SK-N-SH (cell line): ENCODE data around the gene AGAP1. TPM values are rescaled to one million over a fixed set of nuclear protein-coding genes. Genes with fewer than 3 reads are reported as not detected.

Source experiments
- CTCF ChIA-PET: fragments of 300-600, 350-600 bp; formaldehyde crosslinking; extraction: SDS; loops from one replicate; lab custom pipeline; 2021; lab: Yijun Ruan, JAX
- POLR2A ChIA-PET: fragments of 350-600 bp; sonication (Branson Sonifier 250); formaldehyde crosslinking; extraction: SDS; loops from one replicate; lab custom pipeline; 2020; ENCODE audit warnings: antibody characterized with exemption, inconsistent platforms; lab: Yijun Ruan, JAX
- DNase-seq: peaks from one replicate; pipeline ENCODE4 v3.0.0; 2012
- H2AFZ ChIP-seq: fragments of 200-600 bp; sonication (generic); 2 replicates; pipeline ENCODE4 v1.8.1; 2016; ENCODE audit warnings: antibody characterized with exemption, mild to moderate bottlenecking, low read depth
- H3F3A ChIP-seq: fragments of 200-600 bp; sonication (generic); replicated peaks from 2 replicates; pipeline ENCODE3; 2016; ENCODE audit warnings: antibody characterized with exemption, mild to moderate bottlenecking; ENCODE audit not compliant: insufficient read depth
- H3K27ac ChIP-seq, 2 experiments: fragments of 200-500 bp in 1 of 2; fragments of 200-600 bp in 1 of 2; sonication (Bioruptor generic) in 1 of 2; sonication (generic), shearing (Covaris generic) in 1 of 2; 2 replicates each; pipeline versions ENCODE4 v1.5.1 to v1.6.1; 2014 to 2016; ENCODE audit warnings: low read depth in 2 of 2, inconsistent platforms in 1 of 2, low read length in 1 of 2, mild to moderate bottlenecking in 1 of 2, mixed read lengths in 1 of 2
- H3K27me3 ChIP-seq: fragments of 200-600 bp; sonication (generic), shearing (Covaris generic); 2 replicates; pipeline ENCODE4 v1.6.1; 2016; ENCODE audit warnings: mixed run types; ENCODE audit not compliant: insufficient read depth
- H3K36me3 ChIP-seq, 2 experiments: fragments of 200-500 bp in 1 of 2; fragments of 200-600 bp in 1 of 2; sonication (Bioruptor generic) in 1 of 2; sonication (generic) in 1 of 2; replicated peaks in 1 of 2; 2 replicates each; pipeline versions ENCODE3 to v1.5.1; 2014 to 2016; ENCODE audit warnings: low read length in 1 of 2, mild to moderate bottlenecking in 1 of 2; ENCODE audit not compliant: insufficient read depth in 2 of 2, control insufficient read depth in 1 of 2
- H3K4me1 ChIP-seq, 2 experiments: fragments of 200-500 bp in 1 of 2; fragments of 200-600 bp in 1 of 2; sonication (Bioruptor generic) in 1 of 2; sonication (generic), shearing (Covaris generic) in 1 of 2; 2 replicates each; pipeline versions ENCODE4 v1.5.1 to v1.6.1; 2014 to 2016; ENCODE audit warnings: low read depth in 1 of 2, low read length in 1 of 2, mixed run types in 1 of 2; ENCODE audit not compliant: insufficient read depth in 2 of 2, control insufficient read depth in 1 of 2
- H3K4me2 ChIP-seq: fragments of 200-600 bp; sonication (generic), shearing (Covaris generic); 2 replicates; pipeline ENCODE4 v1.6.1; 2017; ENCODE audit warnings: mixed run types
- H3K4me3 ChIP-seq, 2 experiments: fragments of 200-500 bp in 1 of 2; fragments of 200-600 bp in 1 of 2; sonication (Bioruptor generic) in 1 of 2; sonication (generic), shearing (Covaris generic) in 1 of 2; 2 replicates each; pipeline versions ENCODE4 v1.5.1 to v1.8.1; 2014 to 2016; ENCODE audit warnings: low read depth in 2 of 2, inconsistent platforms in 1 of 2, low read length in 1 of 2, mild to moderate bottlenecking in 1 of 2, mixed read lengths in 1 of 2, moderate library complexity in 1 of 2
- H3K79me2 ChIP-seq: fragments of 200-600 bp; sonication (generic); 2 replicates; pipeline ENCODE4 v1.8.1; 2017; ENCODE audit warnings: mild to moderate bottlenecking; ENCODE audit not compliant: insufficient read depth
- H3K9ac ChIP-seq: fragments of 200-600 bp; sonication (generic); 2 replicates; pipeline ENCODE4 v1.6.1; 2017; ENCODE audit warnings: mixed run types
- H3K9me2 ChIP-seq: fragments of 200-600 bp; sonication (generic); 2 replicates; pipeline ENCODE4 v1.6.1; 2017; ENCODE audit warnings: mixed run types
- H3K9me3 ChIP-seq: fragments of 200-600 bp; sonication (generic); 2 replicates; pipeline ENCODE4 v1.6.1; 2017; ENCODE audit warnings: mixed run types, mild to moderate bottlenecking, moderate library complexity
- H4K20me1 ChIP-seq: fragments of 200-600 bp; sonication (generic); 2 replicates; pipeline ENCODE4 v1.6.1; 2017; ENCODE audit warnings: mild to moderate bottlenecking, mixed run types; ENCODE audit not compliant: insufficient read depth
- CHD2 ChIP-seq: fragments of 150-350 bp; IDR thresholded peaks from 2 replicates; pipeline ENCODE4 v1.6.1; 2018; ENCODE audit warnings: low read length; ENCODE audit not compliant: partially characterized antibody
- ELF1 ChIP-seq: IDR thresholded peaks from 2 replicates; pipeline ENCODE4 v1.4.0; 2012
- EZH2phosphoT487 ChIP-seq: fragments of 200-600 bp; sonication (generic); IDR thresholded peaks from 2 replicates; pipeline ENCODE4 v1.6.1; 2017; ENCODE audit warnings: low read depth, mixed run types, mild to moderate bottlenecking, antibody characterized with exemption, moderate library complexity, borderline replicate concordance
- FOXM1 ChIP-seq: IDR thresholded peaks from 2 replicates; pipeline ENCODE4 v1.4.0; 2012; ENCODE audit warnings: low read depth, mild to moderate bottlenecking
- MXI1 ChIP-seq: IDR thresholded peaks from 2 replicates; pipeline ENCODE4 v1.6.1; 2012; ENCODE audit warnings: mild to moderate bottlenecking, low read depth, low read length, improper control_type of control experiment
- PBX3 ChIP-seq: IDR thresholded peaks from 2 replicates; pipeline ENCODE4; 2012
- RFX5 ChIP-seq: IDR thresholded peaks from 2 replicates; pipeline ENCODE4 v1.6.1; 2012; ENCODE audit warnings: mild to moderate bottlenecking, improper control_type of control experiment, low read length
- SMC3 ChIP-seq: IDR thresholded peaks from 2 replicates; pipeline ENCODE4 v1.6.1; 2012; ENCODE audit warnings: low read depth, low read length, improper control_type of control experiment
- USF1 ChIP-seq: IDR thresholded peaks from 2 replicates; pipeline ENCODE4 v1.4.0; 2012; ENCODE audit warnings: low read depth, borderline replicate concordance
- ZBTB33 ChIP-seq: IDR thresholded peaks from 2 replicates; pipeline ENCODE4 v1.4.0; 2012; ENCODE audit warnings: low read depth, borderline replicate concordance
- WGBS: methylation state at CpG from one replicate; pipeline ENCODE4 v1.1.6; 2017; ENCODE audit warnings: low lambda C conversion rate; 5-methylcytosine and 5-hydroxymethylcytosine counted together
- polyA plus RNA-seq, 3 experiments: library from polyadenylated mRNA; depleted of rRNA; stranded (reverse); fragments of >200 nt; gene quantifications; 2 replicates each; pipeline ENCODE4 v1.2.3, GENCODE V29; 2012

The AGAP1 gene
- polyA plus RNA-seq, 1 of the 3 experiments (the other 2 are of a cell fraction) = 8.8 TPM

GRCh38 chr2:235641956-235642355 is 148.1 kb downstream of the AGAP1 start:
- H3F3A ChIP-seq = peaks cover 3% of the 10 kb centered on the region
- H3K4me1 ChIP-seq = peaks cover 16 to 54% of the 10 kb centered on the region in 2 experiments
- CTCF ChIA-PET = interaction anchor here (1.3 to 2.0 kb wide), 6 partner anchors 9 to 104 kb away, joined by 3 to 8 read pairs (median 6); no protein-coding TSS in a partner anchor

More at GRCh38 chr2:235641956-235642355, 148.1 kb downstream of the AGAP1 start:
- no peaks in the 10 kb centered on the region for H3K36me3 ChIP-seq
- no peaks in the 10 kb centered on the region for H3K9me2 ChIP-seq
- peak overlapping the region in 1 of 2 experiments; percentile 10; a peak in 2 of 4 replicates for H3K27ac ChIP-seq
- H2AFZ ChIP-seq = no peak overlapping the region
- no peak overlapping the region for H3K4me3 ChIP-seq
- DNase-seq = no peak
- H3K79me2 ChIP-seq = peaks cover 5% of the 10 kb centered on the region; the same call in 1 of the 2 replicates
- H4K20me1 ChIP-seq = no peaks in the 10 kb centered on the region
- WGBS = 82% methylated on average over 8 of the region's 8 CpGs
- H3K4me2 ChIP-seq = no peak overlapping the region
- POLR2A ChIA-PET = no interaction called here
- TF ChIP-seq EZH2phosphoT487 (no peak), SMC3 (no peak), MXI1 (no peak), RFX5 (no peak), USF1 (no peak), FOXM1 (no peak), PBX3 (no peak), ZBTB33 (no peak), ELF1 (no peak), CHD2 (no peak)
- TF ChIP-seq, all 33 proteins: peak for 0
- Histone ChIP-seq H3K27me3 (no peaks in the 10 kb centered on the region), H3K9ac (no peak overlapping the region), H3K9me3 (no peaks in the 10 kb centered on the region)
